Measurements from ENCODE around the gene DYNLL1. TPM values are rescaled to one million over a fixed set of nuclear protein-coding genes. Genes with fewer than 3 reads are reported as not detected.

The DYNLL1 gene
- total and polyA plus RNA-seq, 2 donors (not counting 3 experiments of a cell fraction or from before 2014, with no cell fraction given), result 469 to 600 TPM

DNA sequence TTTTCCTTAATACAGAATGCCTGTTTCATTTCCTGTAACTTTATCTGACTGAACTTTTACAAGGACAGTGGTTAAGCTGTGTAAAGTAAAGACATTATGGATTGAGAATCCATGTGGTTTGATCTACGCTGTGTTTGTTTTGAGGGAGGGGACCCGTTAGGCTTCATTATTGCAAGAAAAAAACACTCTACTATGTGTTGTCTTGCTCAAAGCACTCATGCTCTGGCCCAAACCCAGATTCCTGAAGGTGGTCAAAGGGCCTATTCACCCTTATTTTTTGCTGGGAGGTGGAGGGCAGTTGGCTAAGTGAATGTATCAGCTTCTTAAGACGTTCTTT, 50.1 kb downstream of the DYNLL1 start:
- no peak overlapping the region for H3K27ac ChIP-seq (ENCODE audit: insufficient read depth, low read depth, low read length)
- dilution Hi-C loops (cut with MboI; ENCODE audit: extremely low pct_ligation_motif_present, low sequenced_read_pairs), result no loop called here
- no peak overlapping the region for H2AFZ ChIP-seq (ENCODE audit: low read depth, low read length)
- BruUV-seq (replicated peaks), result no TSS peak
- H3K9me1 ChIP-seq (replicated peaks; ENCODE audit: control insufficient read depth, extremely low read depth, insufficient read depth, low read length), result no peaks in the 10 kb centered on the region
- H3K4me3 ChIP-seq (replicated peaks in 1 of 3; ENCODE audit: insufficient read depth in 1 of 3, low read depth in 1 of 3, low read length in 3 of 3), result no peak overlapping the region
- H3K9ac ChIP-seq (replicated peaks; ENCODE audit: extremely low read depth, insufficient read depth, low read length), result no peak overlapping the region
- H3K36me3 ChIP-seq (ENCODE audit: control insufficient read depth in 2 of 2, extremely low read depth in 1 of 2, insufficient read depth in 2 of 2, low read length in 2 of 2), result peaks cover 11 to 20% of the 10 kb centered on the region in 2 experiments
- ChIA-PET CTCF (no interaction called here), POLR2A (no interaction called here)
- peaks cover 86% of the 10 kb centered on the region for H3K79me2 ChIP-seq (ENCODE audit: control insufficient read depth, insufficient read depth, low read length)
- TF ChIP-seq POLR2A (IDR thresholded peaks at IDR 0.05; ENCODE audit: low read depth, low read length) (no peak), JUN (IDR thresholded peaks at IDR 0.05; ENCODE audit: borderline replicate concordance, insufficient read depth, insufficient read length, low read depth) (no peak), EZH2 (IDR thresholded peaks at IDR 0.05; ENCODE audit: borderline replicate concordance, low read depth, low read length, severe bottlenecking) (no peak), FOS (IDR thresholded peaks at IDR 0.05; ENCODE audit: borderline replicate concordance, insufficient read depth, low read length) (no peak), POLR2AphosphoS5 (IDR thresholded peaks at IDR 0.05; ENCODE audit: insufficient read depth, low read depth, low read length) (no peak)
- H3K4me1 ChIP-seq (ENCODE audit: control insufficient read depth, extremely low read depth, insufficient read depth, low read length), result peaks cover 22% of the 10 kb centered on the region
- intact Hi-C loops (cut with micrococcal nuclease), result no loop called here
- FAIRE-seq (no peak), DNase-seq (ENCODE audit: low read depth, low spot score) (no peak)
- H3K4me2 ChIP-seq (ENCODE audit: insufficient read depth, low read length), result no peak overlapping the region
- H3K9me3 ChIP-seq (replicated peaks; ENCODE audit: control insufficient read depth, insufficient read depth, low read length), result no peaks in the 10 kb centered on the region
- no peaks in the 10 kb centered on the region for H4K20me1 ChIP-seq (replicated peaks; ENCODE audit: control insufficient read depth, extremely low read depth, insufficient read depth, low read length)
- no peaks in the 10 kb centered on the region for H3K27me3 ChIP-seq (ENCODE audit: control insufficient read depth in 2 of 2, insufficient read depth in 2 of 2, low read length in 2 of 2)

Small RNA genes within 50 kb of the gene (small RNA-seq; reads per million reads assigned to genes)
- gene RF00019 (ENCODE audit: insufficient read depth, insufficient read length, low read depth, low replicate concordance), result not detected

Other genes starting within 250 kb of the DYNLL1 start
- 228 and 258 TPM in 2 replicates for gene PXN, start 230.4 kb upstream of the DYNLL1 start, total RNA-seq
- 132 and 192 TPM in 2 replicates for gene PXN, start 230.4 kb upstream of the DYNLL1 start, polyA plus RNA-seq
- 2,424 and 7,220 TPM in 2 replicates for gene RNU4-2, start 204.2 kb upstream of the DYNLL1 start, total RNA-seq
- gene RNU4-2, start 204.2 kb upstream of the DYNLL1 start, polyA plus RNA-seq, result under 0.01 TPM in 2 replicates
- 2,141 and 7,155 TPM in 2 replicates for gene RNU4-1, start 202.9 kb upstream of the DYNLL1 start, total RNA-seq
- under 0.01 TPM in 2 replicates for gene RNU4-1, start 202.9 kb upstream of the DYNLL1 start, polyA plus RNA-seq
- 1.2 and 1.4 TPM in 2 replicates for gene SIRT4, start 193.8 kb upstream of the DYNLL1 start, total RNA-seq
- gene SIRT4, start 193.8 kb upstream of the DYNLL1 start, polyA plus RNA-seq, result 0.76 and 0.79 TPM in 2 replicates
- not detected in 2 replicates for gene PLA2G1B, start 168.3 kb upstream of the DYNLL1 start, total RNA-seq
- not detected in 2 replicates for gene PLA2G1B, start 168.3 kb upstream of the DYNLL1 start, polyA plus RNA-seq
- gene MSI1, start 126.9 kb upstream of the DYNLL1 start, total RNA-seq, result 0.12 TPM in 1 of 2 replicates, not detected in the other
- gene MSI1, start 126.9 kb upstream of the DYNLL1 start, polyA plus RNA-seq, result 0.01 TPM in 1 of 2 replicates, not detected in the other
- 299 and 302 TPM in 2 replicates for gene COX6A1, start 58.0 kb upstream of the DYNLL1 start, total RNA-seq
- 1,327 and 1,773 TPM in 2 replicates for gene COX6A1, start 58.0 kb upstream of the DYNLL1 start, polyA plus RNA-seq
- 46.0 and 48.1 TPM in 2 replicates for gene TRIAP1, start 49.7 kb upstream of the DYNLL1 start, total RNA-seq
- 18.0 and 26.1 TPM in 2 replicates for gene TRIAP1, start 49.7 kb upstream of the DYNLL1 start, polyA plus RNA-seq
- 28.8 and 33.1 TPM in 2 replicates for gene GATC, start 49.7 kb upstream of the DYNLL1 start, total RNA-seq
- gene GATC, start 49.7 kb upstream of the DYNLL1 start, polyA plus RNA-seq, result 11.8 and 13.0 TPM in 2 replicates
- gene SRSF9, start 26.4 kb upstream of the DYNLL1 start, total RNA-seq, result 226 and 238 TPM in 2 replicates
- 97.7 and 153 TPM in 2 replicates for gene SRSF9, start 26.4 kb upstream of the DYNLL1 start, polyA plus RNA-seq
- 19.7 and 27.2 TPM in 2 replicates for gene COQ5, start 33.0 kb downstream of the DYNLL1 start, total RNA-seq
- gene COQ5, start 33.0 kb downstream of the DYNLL1 start, polyA plus RNA-seq, result 18.4 and 23.7 TPM in 2 replicates
- 192 and 236 TPM in 2 replicates for gene RNF10, start 38.2 kb downstream of the DYNLL1 start, total RNA-seq
- gene RNF10, start 38.2 kb downstream of the DYNLL1 start, polyA plus RNA-seq, result 92.1 and 120 TPM in 2 replicates
- gene POP5, start 85.3 kb downstream of the DYNLL1 start, total RNA-seq, result 25.7 and 30.5 TPM in 2 replicates
- gene POP5, start 85.3 kb downstream of the DYNLL1 start, polyA plus RNA-seq, result 56.7 and 60.2 TPM in 2 replicates
- 0.31 and 0.32 TPM in 2 replicates for gene CABP1, start 144.5 kb downstream of the DYNLL1 start, total RNA-seq
- 0.07 TPM in 1 of 2 replicates, not detected in the other for gene CABP1, start 144.5 kb downstream of the DYNLL1 start, polyA plus RNA-seq
- gene MLEC, start 191.0 kb downstream of the DYNLL1 start, total RNA-seq, result 132 and 144 TPM in 2 replicates
- 18.6 and 28.4 TPM in 2 replicates for gene MLEC, start 191.0 kb downstream of the DYNLL1 start, polyA plus RNA-seq
- gene UNC119B, start 214.3 kb downstream of the DYNLL1 start, total RNA-seq, result 26.8 and 33.7 TPM in 2 replicates
- 22.6 and 23.1 TPM in 2 replicates for gene UNC119B, start 214.3 kb downstream of the DYNLL1 start, polyA plus RNA-seq
- 8.2 and 9.5 TPM in 2 replicates for gene ACADS, start 229.7 kb downstream of the DYNLL1 start, total RNA-seq
- 8.9 and 10.4 TPM in 2 replicates for gene ACADS, start 229.7 kb downstream of the DYNLL1 start, polyA plus RNA-seq